A673 (cell line): Measurements from ENCODE around the gene C9orf50. TPM values are rescaled to one million over a fixed set of nuclear protein-coding genes. Genes with fewer than 3 reads are reported as not detected.

Experiments used
- BruUV-seq: library from RNA; stranded (reverse); fragments of 400-500 nt; replicated peaks from 2 replicates; lab custom pipeline; 2021; lab: Mats Ljungman, UMichigan
- CTCF ChIA-PET: fragments of 300-600 bp; sonication (Branson Sonifier 250); formaldehyde crosslinking; loops from one replicate; lab custom pipeline; 2022; ENCODE audit warnings: antibody characterized with exemption; lab: Charles Lee
- POLR2A ChIA-PET: fragments of 300-600 bp; sonication (Branson Sonifier 250); formaldehyde crosslinking; loops from one replicate; lab custom pipeline; 2022; ENCODE audit warnings: antibody characterized with exemption; ENCODE audit not compliant: low non-redundant PET; lab: Charles Lee
- DNase-seq: peaks from one replicate; pipeline ENCODE4 v3.0.0-alpha.2; 2015; ENCODE audit warnings: low spot score
- H3K27ac ChIP-seq: fragments of 200-600 bp; sonication (generic); 2 replicates; pipeline ENCODE4 v1.5.1; 2016; ENCODE audit warnings: mixed run types, low read depth, mild to moderate bottlenecking, mixed read lengths, antibody characterized with exemption, low read length; ENCODE audit not compliant: poor library complexity, severe bottlenecking
- H3K27me3 ChIP-seq: fragments of 200-600 bp; sonication (generic); replicated peaks from 2 replicates; pipeline ENCODE4 v1.6.1; 2017; ENCODE audit warnings: mixed run types, low read depth, mild to moderate bottlenecking, mixed read lengths, antibody characterized with exemption, low read length; ENCODE audit not compliant: insufficient read depth, poor library complexity
- H3K36me3 ChIP-seq: fragments of 200-600 bp; sonication (generic); 2 replicates; pipeline ENCODE4 v1.6.1; 2016; ENCODE audit warnings: mixed run types, mild to moderate bottlenecking, mixed read lengths, antibody characterized with exemption, low read length; ENCODE audit not compliant: insufficient read depth, poor library complexity, severe bottlenecking
- H3K4me1 ChIP-seq: fragments of 200-600 bp; sonication (generic); 2 replicates; pipeline ENCODE4 v1.6.1; 2017; ENCODE audit warnings: mixed run types, mild to moderate bottlenecking, mixed read lengths, antibody characterized with exemption, low read length; ENCODE audit not compliant: insufficient read depth, poor library complexity, severe bottlenecking
- H3K4me3 ChIP-seq: fragments of 200-600 bp; sonication (generic); 2 replicates; pipeline ENCODE4 v1.5.1; 2016; ENCODE audit warnings: low read depth, mixed run types, mild to moderate bottlenecking, mixed read lengths, low read length; ENCODE audit not compliant: poor library complexity, severe bottlenecking
- H3K9me3 ChIP-seq: fragments of 200-600 bp; sonication (generic); 2 replicates; pipeline ENCODE4 v1.6.1; 2016; ENCODE audit warnings: mixed run types, low read depth, mild to moderate bottlenecking, mixed read lengths, antibody characterized with exemption, low read length; ENCODE audit not compliant: poor library complexity, severe bottlenecking
- EZH2 ChIP-seq: fragments of 200-600 bp; sonication (generic); IDR thresholded peaks from 2 replicates; pipeline ENCODE4 v1.6.1; 2017; ENCODE audit warnings: borderline replicate concordance, low read depth, mild to moderate bottlenecking, mixed read lengths, antibody characterized with exemption, low read length; ENCODE audit not compliant: poor library complexity, severe bottlenecking
- intact Hi-C: fragments of 100-400 bp; cut with micrococcal nuclease; formaldehyde crosslinking; loops from one replicate; pipeline ENCODE4 v1.10.0; 2022; ENCODE audit not compliant: unreplicated experiment
- total RNA-seq: library from RNA; stranded (reverse); gene quantifications from 2 replicates; pipeline ENCODE4 v1.2.3, GENCODE V29; 2021
- TF ChIP-seq, protein P1 (sequence below): fragments of 300-800, 200-600 bp; sonication (generic); conservative IDR thresholded peaks from 2 replicates; pipeline ENCODE4 v1.5.1; 2017; ENCODE audit warnings: low read depth, mild to moderate bottlenecking, antibody characterized with exemption, low read length, moderate library complexity, mixed read lengths

C9orf50 gene
- total RNA-seq, 1 experiment from 2014 or later: not detected

DNA sequence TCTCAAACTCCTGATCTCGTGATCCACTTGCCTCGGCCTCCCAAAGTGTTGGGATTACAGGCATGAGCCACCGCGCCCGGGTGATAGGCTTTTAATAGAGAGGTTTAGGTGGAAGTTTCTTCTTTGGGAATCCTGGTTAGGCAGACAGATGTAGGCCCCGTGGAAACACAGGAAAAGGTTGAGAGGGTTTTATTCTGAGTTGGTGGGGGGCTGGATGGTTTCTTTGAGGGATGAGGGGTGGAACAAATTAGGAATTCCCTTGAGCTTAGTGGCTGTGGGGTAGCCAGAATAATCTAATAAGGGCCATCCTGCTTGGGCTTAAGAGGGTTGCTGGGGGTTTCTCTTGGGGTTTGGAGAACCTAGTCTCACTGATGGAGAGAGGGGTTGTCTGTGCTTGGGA is 30.4 kb downstream of the C9orf50 start:
- ChIA-PET POLR2A (no interaction called here), CTCF (no interaction called here)
- Histone ChIP-seq H3K36me3 (no peaks in the 10 kb centered on the region), H3K27me3 (no peaks in the 10 kb centered on the region), H3K9me3 (no peaks in the 10 kb centered on the region), H3K27ac (no peak overlapping the region), H3K4me3 (no peak overlapping the region), H3K4me1 (peaks cover 16% of the 10 kb centered on the region)
- BruUV-seq: no TSS peak
- DNase-seq: peak; percentile 57
- intact Hi-C loops: no loop called here
- no peak for TF ChIP-seq EZH2
- TF ChIP-seq, protein P1, sequence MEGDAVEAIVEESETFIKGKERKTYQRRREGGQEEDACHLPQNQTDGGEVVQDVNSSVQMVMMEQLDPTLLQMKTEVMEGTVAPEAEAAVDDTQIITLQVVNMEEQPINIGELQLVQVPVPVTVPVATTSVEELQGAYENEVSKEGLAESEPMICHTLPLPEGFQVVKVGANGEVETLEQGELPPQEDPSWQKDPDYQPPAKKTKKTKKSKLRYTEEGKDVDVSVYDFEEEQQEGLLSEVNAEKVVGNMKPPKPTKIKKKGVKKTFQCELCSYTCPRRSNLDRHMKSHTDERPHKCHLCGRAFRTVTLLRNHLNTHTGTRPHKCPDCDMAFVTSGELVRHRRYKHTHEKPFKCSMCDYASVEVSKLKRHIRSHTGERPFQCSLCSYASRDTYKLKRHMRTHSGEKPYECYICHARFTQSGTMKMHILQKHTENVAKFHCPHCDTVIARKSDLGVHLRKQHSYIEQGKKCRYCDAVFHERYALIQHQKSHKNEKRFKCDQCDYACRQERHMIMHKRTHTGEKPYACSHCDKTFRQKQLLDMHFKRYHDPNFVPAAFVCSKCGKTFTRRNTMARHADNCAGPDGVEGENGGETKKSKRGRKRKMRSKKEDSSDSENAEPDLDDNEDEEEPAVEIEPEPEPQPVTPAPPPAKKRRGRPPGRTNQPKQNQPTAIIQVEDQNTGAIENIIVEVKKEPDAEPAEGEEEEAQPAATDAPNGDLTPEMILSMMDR: no peak

DNA sequence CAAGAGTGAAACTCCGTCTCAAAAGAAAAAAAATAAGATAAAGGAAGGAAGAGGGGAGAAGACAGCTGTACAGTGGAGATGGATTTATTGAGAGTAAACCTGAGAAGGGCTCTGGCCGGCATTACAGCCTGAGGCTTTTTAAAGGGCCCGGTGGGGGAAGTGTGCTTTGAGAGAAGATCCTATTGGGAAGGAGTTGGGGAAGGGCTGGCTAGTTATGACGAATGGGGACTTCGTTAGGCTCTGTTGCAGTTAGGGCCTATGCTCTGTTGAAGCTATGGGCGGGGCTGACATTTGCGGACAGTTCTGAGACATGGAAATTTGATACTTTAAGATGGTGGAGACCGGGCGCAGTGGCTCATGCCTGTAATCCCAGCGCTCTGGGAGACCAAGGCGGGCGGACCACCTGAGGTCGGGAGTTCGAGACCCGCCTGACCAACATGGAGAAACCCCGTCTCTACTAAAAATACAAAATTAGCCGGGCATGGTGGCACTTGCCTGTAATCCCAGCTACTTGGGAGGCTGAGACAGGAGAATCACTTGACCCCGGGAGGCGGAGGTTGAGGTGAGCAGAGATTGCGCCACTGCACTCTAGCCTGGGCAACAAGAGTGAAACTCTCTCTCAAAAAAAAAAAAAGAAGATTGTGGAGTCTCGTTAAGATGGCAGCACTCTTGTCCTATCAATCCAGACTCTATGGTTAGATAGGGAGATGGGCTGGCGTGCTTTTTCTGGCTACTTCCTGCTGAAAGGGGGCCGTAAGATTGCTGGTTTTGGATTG is 33.2 kb downstream of the C9orf50 start:
- no peak overlapping the region for H3K4me3 ChIP-seq
- intact Hi-C loops: no loop called here
- no peak overlapping the region for H3K27ac ChIP-seq
- H3K36me3 ChIP-seq: no peaks in the 10 kb centered on the region
- ChIA-PET POLR2A (no interaction called here), CTCF (no interaction called here)
- H3K9me3 ChIP-seq: no peaks in the 10 kb centered on the region
- TF ChIP-seq EZH2: no peak
- TF ChIP-seq, protein P1: no peak
- BruUV-seq: no TSS peak
- H3K4me1 ChIP-seq: peaks cover 17% of the 10 kb centered on the region
- no peak for DNase-seq
- H3K27me3 ChIP-seq: no peaks in the 10 kb centered on the region

DNA sequence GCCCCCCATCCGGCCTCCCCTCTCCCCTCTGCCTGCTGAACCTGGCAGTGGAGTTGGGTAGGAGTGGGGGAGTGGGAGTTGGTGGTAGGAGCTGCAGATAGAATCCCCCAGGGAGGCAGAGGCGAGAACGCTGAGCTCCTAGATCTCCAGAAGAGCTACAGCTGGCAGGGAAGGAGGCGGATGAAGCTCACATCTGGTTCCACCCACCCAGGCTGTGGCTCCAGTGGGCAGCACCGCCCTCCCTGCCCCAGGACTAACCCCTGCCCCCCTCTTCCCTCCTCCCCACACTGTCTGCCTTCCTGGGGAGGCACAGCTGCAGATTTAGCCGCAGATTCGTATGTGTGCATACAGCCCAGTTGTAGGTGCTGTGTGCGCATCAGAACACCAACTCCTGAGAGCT is 34.2 kb downstream of the C9orf50 start:
- intact Hi-C loops: no loop called here
- BruUV-seq: no TSS peak
- Histone ChIP-seq H3K36me3 (no peaks in the 10 kb centered on the region), H3K4me3 (no peak overlapping the region), H3K9me3 (no peaks in the 10 kb centered on the region), H3K4me1 (peaks cover 17% of the 10 kb centered on the region), H3K27me3 (no peaks in the 10 kb centered on the region), H3K27ac (no peak overlapping the region)
- DNase-seq: no peak
- ChIA-PET CTCF (no interaction called here), POLR2A (no interaction called here)
- no peak for TF ChIP-seq EZH2
- TF ChIP-seq, protein P1: no peak
